NCI-H1105 treated with DMSO at 0.1 percent for 48 hours (cell line): ENCODE data around the gene MAGEA2.
"Not testable (repeated sequence)": the region's sequence is repeated elsewhere in the genome, so short reads cannot be mapped to it uniquely, and the experiment has no call there.

Source experiments
- DNase-seq: peaks from one replicate; lab custom pipeline; 2025; lab: John Stamatoyannopoulos, UW

MAGEA2 gene

GRCh38 chrX:152753686-152754650 lies at the start of gene MAGEA2:
Gene MAGEA2, minus strand, starts transcription at chrX:152753842. Its CDS starts 2,479 bp downstream, at chrX:152751363.
- DNase-seq, result not testable (repeated sequence)

GRCh38 chrX:152798945-152799344 lies 45.3 kb upstream of the MAGEA2 start:
- DNase-seq, result no peak

- DNase-seq, result not testable (repeated sequence)
These were observed 33.4 kb upstream of the MAGEA2 start for GRCh38 chrX:152787062-152787461.

- DNase-seq, result not testable (repeated sequence)
These were observed 16.1 kb upstream of the MAGEA2 start, which contains the start of gene MAGEA6 for GRCh38 chrX:152769549-152770289. Gene MAGEA6, minus strand, starts transcription at chrX:152769689. Its CDS starts 2,039 bp downstream, at chrX:152767650.

- DNase-seq, result not testable (repeated sequence)
These were observed 12.9 kb upstream of the MAGEA2 start for GRCh38 chrX:152766562-152766961.

- DNase-seq, result not testable (repeated sequence)
These were observed 7.9 kb upstream of the MAGEA2 start for GRCh38 chrX:152761582-152761981.

- not testable (repeated sequence) for DNase-seq
These were observed 5.9 kb upstream of the MAGEA2 start for GRCh38 chrX:152759544-152759943.

GRCh38 chrX:152758918-152759317 lies 5.3 kb upstream of the MAGEA2 start, which contains the start of gene CSAG3:
Gene CSAG3, plus strand, starts transcription at chrX:152759218.
- DNase-seq, result not testable (repeated sequence)

- not testable (repeated sequence) for DNase-seq
These were observed 1.2 kb upstream of the MAGEA2 start for GRCh38 chrX:152754871-152755270.

- no peak for DNase-seq
These were observed 15.1 kb downstream of the MAGEA2 start for GRCh38 chrX:152738560-152738959.

- DNase-seq, result not testable (repeated sequence)
These were observed 17.1 kb downstream of the MAGEA2 start for GRCh38 chrX:152736528-152736927.

GRCh38 chrX:152735860-152736511 lies 17.7 kb downstream of the MAGEA2 start:
- DNase-seq, result no peak

- DNase-seq, result no peak
These were observed 18.5 kb downstream of the MAGEA2 start for GRCh38 chrX:152735101-152735500.

- DNase-seq, result not testable (repeated sequence)
These were observed 19.3 kb downstream of the MAGEA2 start for GRCh38 chrX:152734143-152734858.

- DNase-seq, result peak; percentile 85
These were observed 20.2 kb downstream of the MAGEA2 start, which contains the start of the genes CSAG1 and MAGEA12 for GRCh38 chrX:152733261-152733975. Gene CSAG1, minus strand, starts transcription at chrX:152733721. Its CDS starts 1,261 bp downstream, at chrX:152732460. Gene MAGEA12, plus strand, starts transcription at chrX:152733757. Its CDS starts 2,405 bp downstream, at chrX:152736162.

- DNase-seq, result no peak
These were observed 28.2 kb downstream of the MAGEA2 start for GRCh38 chrX:152725409-152725808.

GRCh38 chrX:152713815-152714787 lies 39.5 kb downstream of the MAGEA2 start, which contains the start of gene MAGEA2B:
Gene MAGEA2B, plus strand, starts transcription at chrX:152714628. Its CDS starts 2,479 bp downstream, at chrX:152717107.
- not testable (repeated sequence) for DNase-seq

- not testable (repeated sequence) for DNase-seq
These were observed 40.4 kb downstream of the MAGEA2 start for GRCh38 chrX:152713195-152713594.

- not testable (repeated sequence) for DNase-seq
These were observed 44.5 kb downstream of the MAGEA2 start, which contains the start of gene CSAG2 for GRCh38 chrX:152709173-152709572. Gene CSAG2, minus strand, starts transcription at chrX:152709273. Its CDS starts 161 bp downstream, at chrX:152709112.
